Activated CD4-positive, alpha-beta T cell treated with anti-CD3 and anti-CD28 coated beads, Interleukin-2, amount 50 U/mL, for 24 hours (primary cell): Measurements from ENCODE around the gene PRKN.
"Not testable (repeated sequence)": the region's sequence is repeated elsewhere in the genome, so short reads cannot be mapped to it uniquely, and the experiment has no call there.

ENCODE experiments used
- DNase-seq, 2 donors: peaks; one replicate each; pipeline ENCODE4 v3.0.0-alpha.2; 2020; ENCODE audit warnings: low read depth in 1 of 2, low spot score in 1 of 2

The PRKN gene

DNA sequence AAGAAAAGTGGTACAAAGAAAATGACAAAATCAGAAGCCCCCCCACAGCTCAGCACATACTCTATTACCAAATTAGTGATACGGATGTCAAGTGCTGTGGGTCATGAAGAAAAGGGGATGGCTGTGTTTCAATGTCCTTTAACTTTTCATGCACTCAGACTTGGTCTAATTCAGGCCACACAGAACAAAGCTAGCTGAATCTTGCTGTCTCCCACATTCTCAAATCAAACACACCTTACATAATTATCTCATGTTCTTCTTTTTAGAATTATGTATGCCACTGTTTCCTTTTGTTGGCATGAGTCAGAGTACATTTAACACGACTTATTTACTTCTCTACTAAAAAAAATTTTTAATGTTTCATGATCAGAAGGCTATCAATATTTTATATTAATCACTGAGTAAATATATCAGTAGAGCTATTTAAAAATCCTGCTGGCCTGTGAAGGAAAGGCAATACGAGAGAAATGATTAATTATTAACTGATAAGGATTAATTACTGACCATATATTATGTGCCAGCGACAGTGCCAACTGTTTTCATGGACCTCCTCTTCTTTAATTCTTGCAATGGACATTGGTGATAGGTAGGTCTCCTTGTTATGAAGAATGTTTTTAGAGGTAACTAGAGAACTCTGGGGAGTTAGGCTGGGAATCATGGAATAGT, 857.2 kb downstream of the PRKN start:
- no peak for DNase-seq

DNA sequence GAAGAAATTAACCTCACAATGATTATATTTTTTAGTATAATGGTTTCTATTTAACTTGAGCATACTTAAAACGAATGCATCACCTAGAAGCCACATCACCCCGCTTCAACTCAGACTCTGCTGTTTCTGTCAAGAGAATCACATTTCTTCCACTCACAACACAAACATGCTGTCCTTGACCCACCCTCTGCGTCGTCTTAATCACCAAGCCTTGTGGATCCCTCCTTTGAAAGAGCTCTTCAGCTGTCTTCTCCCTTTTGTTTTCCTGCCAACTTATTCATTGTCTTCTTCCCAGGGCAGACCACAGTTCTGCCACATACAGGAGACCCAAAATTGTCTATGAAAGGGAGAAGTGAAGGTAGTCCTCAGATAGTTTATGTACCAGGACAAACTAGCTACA, 858.1 kb downstream of the PRKN start:
- DNase-seq = no peak

DNA sequence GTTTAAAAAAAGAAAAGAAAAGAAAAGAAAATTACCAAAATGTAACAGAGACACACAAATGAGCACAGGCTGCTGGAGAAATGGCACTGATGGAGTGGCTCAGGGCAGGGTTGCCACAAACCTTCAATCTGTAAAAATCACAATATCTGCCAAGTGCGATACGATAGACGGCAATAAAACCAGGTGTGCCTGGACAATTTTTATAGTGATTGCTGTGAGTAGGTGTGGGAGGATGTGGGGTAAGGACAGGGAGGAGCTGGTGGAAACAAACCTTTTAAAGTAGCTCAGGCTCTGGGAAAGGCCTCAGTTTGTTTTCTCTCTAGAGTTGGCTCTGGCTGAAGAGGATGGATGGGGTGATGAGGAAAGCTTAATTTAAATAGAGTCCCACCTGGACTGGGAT, 861.0 kb downstream of the PRKN start:
- no peak for DNase-seq

DNA sequence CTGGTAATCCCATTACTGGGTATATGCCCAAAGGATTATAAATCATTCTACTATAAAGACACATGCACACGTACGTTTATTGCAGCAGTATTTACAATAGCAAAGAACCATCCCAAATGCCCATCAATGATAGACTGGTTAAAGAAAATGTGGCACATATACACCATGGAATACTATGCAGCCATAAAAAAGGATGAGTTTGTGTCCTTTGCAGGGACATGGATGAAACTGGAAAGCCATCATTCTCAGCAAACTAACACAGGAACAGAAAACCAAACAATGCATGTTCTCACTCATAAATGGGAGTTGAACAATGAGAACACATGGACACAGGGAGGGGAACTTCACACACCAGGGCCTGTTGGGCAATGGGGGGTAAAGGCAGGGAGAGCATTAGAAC, 866.5 kb downstream of the PRKN start:
- DNase-seq = not testable (repeated sequence)

DNA sequence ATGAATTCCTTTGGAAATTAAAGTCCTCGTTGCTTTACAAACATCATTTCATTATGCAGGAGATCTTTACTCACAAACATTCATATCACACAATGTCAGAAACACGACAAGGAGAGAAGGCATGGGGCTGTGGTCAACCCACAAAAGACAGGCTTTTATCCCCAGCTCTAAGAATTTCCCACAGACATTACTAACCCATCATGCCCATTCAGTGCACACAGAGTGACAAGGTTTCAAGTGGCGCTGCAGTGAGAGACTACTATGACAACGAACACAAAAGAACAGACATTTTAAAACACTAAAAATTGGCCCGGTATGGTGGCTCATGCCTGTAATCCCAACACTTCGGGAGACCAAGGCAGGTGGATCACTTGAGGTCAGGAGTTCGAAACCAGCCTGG, 873.9 kb downstream of the PRKN start:
- no peak for DNase-seq

DNA sequence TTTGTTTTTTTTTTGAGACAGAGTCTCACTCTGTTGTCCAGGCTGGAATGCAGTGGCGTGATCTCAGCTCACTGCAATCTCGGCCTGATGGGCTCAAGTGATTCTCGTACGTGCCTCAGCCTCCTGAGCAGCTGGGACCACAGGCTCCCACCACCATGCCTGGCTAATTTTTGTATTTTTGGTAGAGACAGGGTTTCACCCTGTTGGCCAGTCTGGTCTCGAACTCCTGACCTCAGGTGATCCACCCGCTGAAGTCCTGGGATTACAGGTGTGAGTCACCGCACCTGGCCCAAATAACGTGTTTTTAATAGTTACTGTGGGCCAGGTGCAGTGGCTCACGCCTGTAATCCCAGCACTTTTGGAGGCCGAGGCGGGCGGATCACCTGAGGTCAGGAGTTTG, 876.1 kb downstream of the PRKN start:
- not testable (repeated sequence) for DNase-seq

DNA sequence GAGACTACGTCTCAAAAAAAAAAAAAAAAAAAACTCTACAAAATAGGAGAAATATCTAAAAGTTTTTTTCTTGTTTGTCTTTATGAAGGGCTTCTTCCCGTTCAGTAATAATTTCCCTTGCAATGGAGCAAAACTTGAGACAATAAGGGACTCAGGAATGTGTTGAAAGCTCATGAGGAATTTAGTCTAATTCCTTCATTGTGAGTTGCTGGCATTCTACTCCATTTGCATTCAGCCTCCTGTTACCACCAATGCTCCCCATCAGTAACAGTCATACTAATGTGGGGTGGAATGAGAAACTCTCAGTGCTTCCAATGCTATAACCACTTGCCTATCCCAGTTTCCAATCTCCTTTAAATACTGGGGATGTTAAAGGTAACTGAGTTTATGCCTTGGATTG, 877.0 kb downstream of the PRKN start:
- no peak for DNase-seq

DNA sequence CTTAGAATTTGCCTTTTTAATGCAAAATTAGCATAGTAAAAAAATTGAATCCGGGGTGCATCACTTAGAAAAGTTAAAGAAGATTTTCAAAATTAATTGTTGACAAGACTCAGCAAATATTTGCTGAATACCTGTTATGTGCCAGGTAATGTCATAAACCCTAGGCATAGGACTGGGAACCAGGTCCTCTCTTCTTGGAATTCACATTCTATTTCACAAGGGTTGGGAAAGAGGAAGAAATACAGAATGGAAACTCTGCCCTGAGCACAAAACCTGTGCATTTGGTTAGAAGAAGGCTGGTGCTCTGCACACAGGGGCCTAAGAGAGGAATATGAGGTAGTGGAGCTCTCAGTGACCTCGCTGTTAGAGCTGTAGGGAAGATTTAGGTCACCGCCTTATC, 879.9 kb downstream of the PRKN start:
- no peak for DNase-seq

DNA sequence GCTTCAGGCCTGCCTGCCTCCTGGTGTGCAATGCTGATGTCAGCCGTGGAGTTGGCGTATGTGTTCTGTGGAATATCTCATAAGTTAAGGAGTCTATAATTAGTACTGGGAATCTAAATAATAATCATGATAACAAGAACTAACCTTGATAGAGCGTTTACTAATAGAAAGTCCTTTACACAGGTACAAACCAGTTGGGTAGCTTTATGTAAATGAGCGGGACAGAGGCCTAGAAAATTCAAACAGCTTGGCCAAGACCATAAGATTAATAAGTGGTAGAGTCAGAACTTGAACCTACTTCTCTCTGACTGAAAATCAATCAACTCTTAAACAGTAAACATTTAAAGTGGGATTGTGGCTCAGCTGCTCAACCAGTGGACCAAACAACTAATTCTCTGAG, 882.8 kb downstream of the PRKN start:
- no peak for DNase-seq

DNA sequence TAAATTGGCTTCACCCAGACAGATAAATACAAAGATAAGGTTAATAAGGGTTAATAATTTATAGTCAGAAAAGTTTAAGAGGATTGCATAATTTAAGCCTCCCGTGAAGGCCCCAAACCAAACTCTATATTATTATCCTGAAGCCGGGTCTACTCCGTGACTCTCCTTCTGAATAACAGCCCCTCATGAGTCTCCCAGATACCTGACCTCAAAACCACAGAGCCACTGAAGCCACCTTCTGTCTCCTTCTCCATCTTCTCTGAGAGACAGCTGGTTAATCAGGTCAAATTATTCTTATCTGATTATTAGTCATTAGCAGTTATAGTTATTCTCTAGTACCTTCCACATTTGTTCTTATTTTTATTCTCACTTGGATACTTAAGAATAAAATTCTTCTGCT, 884.5 kb downstream of the PRKN start:
- DNase-seq = no peak

DNA sequence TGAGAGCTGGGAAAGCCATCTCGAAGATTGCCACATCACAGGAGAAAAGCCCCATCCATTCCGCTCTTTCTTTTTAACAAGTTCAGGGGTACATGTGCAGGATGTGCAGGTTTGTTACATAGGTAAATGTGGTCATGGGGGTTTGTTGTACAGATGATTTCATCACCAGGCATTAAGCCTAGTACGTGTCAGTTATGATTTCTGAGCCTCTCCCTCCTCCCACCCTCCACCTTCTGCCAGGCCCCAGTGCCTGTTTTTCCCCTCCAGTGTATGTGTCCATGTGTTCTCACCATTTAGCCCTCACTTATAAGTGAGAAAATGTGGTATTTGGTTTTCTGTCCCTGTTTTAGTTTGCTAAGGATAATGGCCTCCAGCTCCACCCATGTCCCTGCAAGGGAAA, 887.2 kb downstream of the PRKN start:
- DNase-seq = no peak

DNA sequence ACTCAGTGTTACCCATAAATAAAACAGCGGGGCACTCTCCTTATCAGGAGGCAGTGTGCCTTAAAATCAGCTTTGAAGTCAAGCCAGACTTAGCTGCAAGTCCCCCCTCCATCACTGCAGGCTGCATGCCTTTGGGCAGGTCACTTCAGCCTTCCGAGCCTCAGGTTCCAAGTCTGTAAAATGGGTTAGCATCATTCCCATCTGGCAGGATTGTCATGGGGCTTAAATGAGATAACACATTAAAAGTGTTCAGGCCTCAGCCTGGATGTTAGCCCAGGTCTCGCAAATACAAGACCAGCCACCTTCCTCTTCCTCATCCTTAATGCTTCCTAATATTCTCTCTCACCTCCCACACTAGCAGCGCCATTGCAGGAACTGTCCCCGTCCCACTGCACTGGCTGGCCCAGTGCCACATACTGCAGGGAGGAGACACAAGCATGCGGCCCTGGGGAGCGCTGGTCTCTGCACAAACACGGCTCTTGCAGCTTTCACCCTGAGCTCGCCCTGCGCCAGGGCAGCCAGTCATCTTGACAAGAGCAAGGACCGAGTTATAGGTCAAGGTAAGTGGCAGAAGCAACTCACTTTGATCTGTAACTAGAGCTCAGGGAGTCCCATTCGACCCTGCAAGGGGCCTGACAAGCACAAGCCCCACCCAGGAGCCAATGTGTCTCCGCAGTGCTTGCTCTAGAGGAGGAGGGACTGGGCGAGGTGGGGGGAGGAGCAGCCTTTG, 889.1 kb downstream of the PRKN start:
- DNase-seq = no peak

DNA sequence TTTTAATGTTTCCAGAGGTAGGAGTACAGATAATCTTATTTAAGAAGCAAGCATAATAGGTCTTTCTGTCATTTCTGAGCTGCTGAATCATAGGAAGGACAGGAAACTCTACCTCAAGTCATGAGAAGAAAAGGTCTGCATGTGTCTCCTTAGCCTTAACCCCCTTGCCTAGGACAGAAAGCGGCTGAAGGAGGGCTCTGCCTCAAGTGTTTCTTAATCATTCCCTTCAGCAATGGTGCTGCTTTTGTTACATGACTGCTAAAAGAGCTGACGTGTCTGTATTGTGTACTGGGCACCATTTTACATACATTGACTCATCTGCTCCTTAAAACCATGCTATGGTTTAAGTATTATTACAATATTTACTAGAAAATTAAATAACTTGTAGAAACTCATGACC, 889.7 kb downstream of the PRKN start:
- DNase-seq = no peak

DNA sequence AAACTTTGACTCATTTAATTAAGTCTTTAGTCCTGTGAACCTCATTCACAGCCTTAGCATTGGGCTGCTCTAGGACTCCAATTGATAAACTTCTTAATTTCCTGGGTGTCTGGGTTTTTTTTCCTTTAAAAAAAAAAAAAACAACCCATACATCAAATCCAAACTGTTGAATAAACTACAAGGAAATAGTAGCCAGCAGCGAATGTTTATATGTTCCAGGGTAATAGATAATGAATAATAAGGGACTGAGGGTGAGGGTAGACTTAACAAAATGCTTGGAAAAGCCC, 890.2 kb downstream of the PRKN start:
- no peak for DNase-seq

DNA sequence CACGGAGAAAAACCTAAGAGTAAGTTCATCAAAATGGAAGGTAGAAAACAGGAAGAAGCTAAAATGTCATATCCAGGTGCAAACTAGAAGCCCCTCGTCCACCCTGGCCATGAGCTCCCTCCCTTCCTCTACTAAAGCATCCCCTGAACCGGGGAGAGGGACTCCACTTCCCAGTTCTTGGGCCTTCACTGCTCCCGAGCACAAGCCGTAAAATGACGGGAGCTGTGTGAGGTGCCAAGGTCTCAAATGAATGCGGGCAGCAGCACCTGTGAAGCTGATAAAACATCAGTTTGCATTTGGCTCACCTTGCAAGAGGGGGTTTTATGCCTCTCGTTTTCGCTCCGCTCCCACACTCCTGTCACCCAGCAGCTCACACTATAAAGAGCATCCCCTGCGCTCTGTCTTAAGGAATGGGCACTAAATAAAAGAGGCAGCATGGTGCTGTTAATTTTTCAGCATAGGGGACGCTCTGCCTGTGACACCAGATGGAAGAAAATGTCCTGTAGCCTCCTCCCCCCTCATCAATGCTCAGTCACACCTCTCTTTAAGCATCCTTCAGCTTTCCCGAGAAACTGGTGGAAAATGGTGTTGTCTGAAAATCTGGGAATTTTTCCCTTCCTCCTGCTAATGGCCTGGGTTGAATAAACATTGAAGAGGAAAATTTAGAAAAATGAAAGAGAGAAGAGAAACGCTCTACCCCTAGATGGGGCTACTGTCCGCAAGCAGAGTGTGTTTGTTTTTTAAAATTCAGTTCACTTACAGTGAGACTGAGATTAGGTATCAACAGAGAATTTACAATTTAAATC, 890.7 kb downstream of the PRKN start:
- DNase-seq = no peak

DNA sequence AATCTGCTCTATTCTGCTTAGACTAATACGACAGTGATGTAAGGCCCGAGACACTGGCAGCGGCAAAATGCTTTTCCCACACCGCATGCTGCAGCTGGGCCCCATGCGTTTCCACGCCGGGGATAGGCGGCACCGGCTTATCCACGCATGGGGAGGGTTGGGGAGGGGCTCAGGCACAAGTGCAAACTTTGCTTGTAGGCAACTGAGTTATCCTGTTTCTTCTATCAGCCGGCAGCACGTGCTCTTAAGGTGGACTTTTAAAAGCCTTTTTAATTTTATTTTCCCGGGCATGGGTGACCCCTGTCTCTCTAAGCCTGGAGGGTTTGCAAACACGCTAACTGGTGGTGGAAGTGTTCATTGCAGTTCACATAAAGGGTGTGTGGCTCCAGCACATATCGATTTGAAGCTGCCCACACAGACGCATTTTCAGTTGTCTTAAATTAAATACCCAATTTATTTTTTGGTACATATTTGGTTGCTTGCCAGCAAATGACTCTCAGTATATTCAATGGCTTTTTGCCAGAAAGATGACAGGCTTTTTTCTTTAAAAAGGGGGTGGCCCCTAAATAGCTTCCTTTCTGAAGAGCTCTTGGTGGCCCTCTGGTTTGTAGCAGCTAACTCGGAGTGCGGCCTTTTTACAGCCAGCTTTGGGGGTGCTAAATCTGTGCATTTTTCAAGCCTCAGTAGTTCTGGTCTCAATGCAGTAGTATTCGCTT, 891.9 kb downstream of the PRKN start:
- no peak for DNase-seq

DNA sequence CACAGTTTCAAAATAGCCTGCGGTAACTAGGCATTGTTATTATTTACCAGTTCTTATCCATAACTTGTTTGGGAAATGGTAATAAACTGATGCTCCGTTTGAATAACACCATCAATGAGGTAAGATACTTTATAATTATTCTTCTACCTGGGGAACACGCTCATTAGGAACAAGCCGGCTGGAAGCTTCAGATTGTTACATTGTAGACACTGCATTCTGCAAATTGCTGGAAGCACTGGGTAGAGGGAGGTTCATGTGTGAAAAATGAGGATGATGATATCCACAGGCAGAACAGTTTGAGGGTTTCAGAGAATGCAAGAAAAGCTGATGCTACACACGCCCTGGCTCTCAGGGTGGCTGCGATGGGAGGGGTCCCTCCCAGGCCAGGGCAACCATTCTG, 893.1 kb downstream of the PRKN start:
- no peak for DNase-seq

DNA sequence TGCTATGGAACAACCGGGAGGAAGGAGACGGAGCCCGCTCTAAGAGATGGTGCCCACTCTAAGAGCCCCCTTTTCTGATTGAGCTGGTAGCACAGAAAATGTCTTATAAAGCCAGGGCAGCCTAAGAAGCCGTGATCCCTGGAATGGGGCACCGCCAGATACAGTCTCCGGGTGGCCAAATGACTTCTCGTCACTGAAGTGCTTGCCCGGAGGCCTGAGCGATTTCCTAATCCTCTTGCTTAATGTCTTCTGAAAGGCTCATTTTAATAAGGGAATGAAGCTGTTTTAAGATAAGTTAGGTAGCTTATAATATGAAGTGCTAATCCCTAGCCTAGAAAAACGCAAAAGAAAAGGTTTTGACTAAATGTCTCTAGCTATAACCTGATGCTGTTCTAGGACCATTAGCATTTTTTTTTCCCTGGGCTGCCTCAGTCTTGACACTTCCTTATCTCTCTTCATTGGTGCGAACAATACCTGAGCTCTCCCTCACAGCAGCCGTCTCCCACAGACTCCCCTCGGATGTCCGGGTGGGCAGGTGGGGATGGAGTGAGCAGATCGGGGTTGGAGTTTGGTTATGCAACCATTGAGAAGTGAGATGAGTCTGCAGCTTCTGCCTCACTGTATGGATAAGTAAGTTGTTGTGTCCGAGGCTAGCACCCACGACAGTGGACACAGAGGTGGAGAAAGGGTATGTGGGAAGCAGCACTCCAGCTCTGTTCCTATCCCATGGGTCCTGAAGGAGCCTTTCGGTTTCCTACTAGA, 894.3 kb downstream of the PRKN start:
- no peak for DNase-seq

DNA sequence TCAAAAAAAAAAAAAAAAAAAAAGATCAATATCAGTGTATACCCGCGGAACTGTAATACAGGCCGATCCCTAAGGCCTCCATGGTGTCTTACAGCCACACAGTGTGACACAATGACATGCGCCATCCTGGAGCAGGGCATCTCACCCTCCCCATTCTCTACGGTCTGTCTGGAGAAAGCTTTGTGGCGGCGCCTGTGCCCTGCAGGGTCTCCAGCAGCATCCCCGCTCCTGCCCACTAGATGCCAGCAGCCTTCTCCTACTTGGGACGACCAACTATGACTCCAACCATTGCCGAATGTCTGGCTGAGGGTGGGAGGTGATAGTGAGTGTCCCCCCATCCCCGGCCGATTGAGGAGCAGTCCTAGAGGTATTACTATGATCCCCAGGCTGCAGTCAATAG, 894.9 kb downstream of the PRKN start:
- no peak for DNase-seq

DNA sequence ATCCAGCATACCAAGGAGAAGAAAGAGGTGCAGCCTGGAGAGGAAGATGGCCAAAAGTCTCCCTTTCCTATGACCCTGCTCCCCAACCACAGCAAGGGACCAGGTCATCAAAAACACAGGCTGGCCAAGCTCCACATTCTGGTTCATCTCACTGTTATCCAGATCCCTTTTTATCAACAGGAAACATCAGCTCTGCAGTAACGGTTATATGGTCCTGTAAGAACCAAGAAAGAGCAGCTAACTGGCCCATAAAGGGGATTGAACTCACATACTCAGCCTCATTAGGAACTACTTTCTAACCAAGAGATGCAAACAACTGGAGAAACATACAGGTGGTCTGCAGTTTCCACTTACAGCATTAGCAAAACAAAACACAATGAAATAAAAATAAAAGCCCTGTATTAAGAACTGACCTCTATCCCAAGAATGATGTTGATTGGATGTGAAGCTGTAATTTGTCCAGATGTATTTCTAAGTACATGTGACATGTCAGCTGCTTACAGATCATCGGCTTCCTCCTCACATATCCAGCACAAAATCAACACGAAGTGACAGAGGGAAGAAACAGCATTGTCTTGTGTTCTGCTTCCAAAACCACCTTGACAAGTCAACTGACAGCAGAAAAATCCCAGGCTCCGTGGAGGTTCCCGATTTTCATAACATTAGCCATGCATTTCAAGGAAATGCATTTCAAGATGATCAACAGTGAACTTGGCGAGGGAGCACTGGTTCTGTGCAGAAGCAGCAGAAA, 896.5 kb downstream of the PRKN start:
- no peak for DNase-seq
